ENCODE measurements around the gene SCGB3A1.
A peak's percentile ranks its signal among the peaks of the same experiment; 100 is the strongest.

The SCGB3A1 gene

GRCh38 chr5:180553530-180553929 is 37.8 kb downstream of the SCGB3A1 start:
- H3K27ac ChIP-seq: no peak overlapping the region
- TF ChIP-seq CTCF (conservative IDR thresholded peaks at IDR 0.05) (no peak), ZFX (IDR thresholded peaks at IDR 0.05) (no peak)

- no peak overlapping the region; the same call in 1 of the 2 replicates for H3K27ac ChIP-seq
- no peak for TF ChIP-seq CTCF (conservative IDR thresholded peaks at IDR 0.05)
- no peak for TF ChIP-seq ZFX (IDR thresholded peaks at IDR 0.05)
Measured at GRCh38 chr5:180548563-180548962, 42.7 kb downstream of the SCGB3A1 start.

- H3K27ac ChIP-seq: no peak overlapping the region
- TF ChIP-seq ZFX (IDR thresholded peaks at IDR 0.05): no peak
- no peak for TF ChIP-seq CTCF (conservative IDR thresholded peaks at IDR 0.05)
Measured at GRCh38 chr5:180545248-180545647, 46.1 kb downstream of the SCGB3A1 start.

GRCh38 chr5:180541710-180542109 is 49.6 kb downstream of the SCGB3A1 start:
- peak overlapping the region; percentile 19 for H3K27ac ChIP-seq
- TF ChIP-seq CTCF (conservative IDR thresholded peaks at IDR 0.05) (no peak), ZFX (IDR thresholded peaks at IDR 0.05) (no peak)

Measured in C4-2B (cell line).